DND-41 (cell line): ENCODE measurements around the gene BIRC6.
"Not testable (repeated sequence)": the region's sequence is repeated elsewhere in the genome, so short reads cannot be mapped to it uniquely, and the experiment has no call there.

Experiments used
- ATAC-seq: fragments of 200-7000 bp; cut with Tn5 transposase; 3 replicates; pipeline ENCODE4 v1.9.1; 2021; ENCODE audit warnings: low read depth; ENCODE audit not compliant: insufficient read depth
- DNase-seq: peaks from one replicate; pipeline ENCODE4 v3.0.0-alpha.2; 2020
- H2AFZ ChIP-seq: 2 replicates; pipeline ENCODE4 v1.6.0; 2012; ENCODE audit warnings: low read depth, low read length
- H3K27ac ChIP-seq: 2 replicates; pipeline ENCODE4 v1.5.1; 2012; ENCODE audit warnings: low read length, inconsistent platforms
- H3K27me3 ChIP-seq: fragments of 200-600 bp; sonication (generic); 2 replicates; pipeline ENCODE4 v1.6.0; 2012; ENCODE audit warnings: low read length, mild to moderate bottlenecking, inconsistent platforms; ENCODE audit not compliant: insufficient read depth, poor library complexity
- H3K36me3 ChIP-seq: 2 replicates; pipeline ENCODE4 v1.5.1; 2012; ENCODE audit warnings: low read length, inconsistent platforms; ENCODE audit not compliant: insufficient read depth
- H3K4me1 ChIP-seq: 2 replicates; pipeline ENCODE4 v1.5.1; 2012; ENCODE audit warnings: mild to moderate bottlenecking, low read length; ENCODE audit not compliant: insufficient read depth
- H3K4me2 ChIP-seq: 2 replicates; pipeline ENCODE4 v1.6.0; 2012; ENCODE audit warnings: mild to moderate bottlenecking, moderate library complexity, low read length, inconsistent platforms; ENCODE audit not compliant: insufficient read depth
- H3K4me3 ChIP-seq, 2 experiments: fragments of 200-600 bp in 1 of 2; shearing (Covaris generic) in 1 of 2; 2 replicates each; pipeline ENCODE4 v1.5.1; 2012 to 2016; ENCODE audit warnings: inconsistent platforms in 2 of 2, low read length in 2 of 2, mild to moderate bottlenecking in 2 of 2, low read depth in 1 of 2, moderate library complexity in 1 of 2
- H3K79me2 ChIP-seq: 2 replicates; pipeline ENCODE4 v1.6.0; 2012; ENCODE audit warnings: low read length, inconsistent platforms; ENCODE audit not compliant: insufficient read depth
- H3K9ac ChIP-seq: 2 replicates; pipeline ENCODE4 v1.6.0; 2012; ENCODE audit warnings: low read depth, mild to moderate bottlenecking, inconsistent platforms, low read length, moderate library complexity
- H3K9me3 ChIP-seq: 2 replicates; pipeline ENCODE4 v1.5.1; 2012; ENCODE audit warnings: low read length, moderate library complexity, mild to moderate bottlenecking, inconsistent platforms; ENCODE audit not compliant: insufficient read depth, severe bottlenecking
- H4K20me1 ChIP-seq: 2 replicates; pipeline ENCODE4 v1.6.0; 2012; ENCODE audit warnings: low read length; ENCODE audit not compliant: insufficient read depth
- EZH2 ChIP-seq: IDR thresholded peaks from 3 replicates; pipeline ENCODE4 v1.6.1; 2012; ENCODE audit warnings: borderline replicate concordance, low read depth, mild to moderate bottlenecking, moderate library complexity, low read length, inconsistent platforms; ENCODE audit not compliant: severe bottlenecking
- TF ChIP-seq, protein P1 (sequence below): IDR thresholded peaks from 2 replicates; pipeline ENCODE4 v1.5.1; 2012; ENCODE audit warnings: borderline replicate concordance, low read length, moderate library complexity, mild to moderate bottlenecking; ENCODE audit not compliant: poor library complexity, severe bottlenecking; ENCODE audit errors: extremely low read depth

BIRC6 gene

DNA sequence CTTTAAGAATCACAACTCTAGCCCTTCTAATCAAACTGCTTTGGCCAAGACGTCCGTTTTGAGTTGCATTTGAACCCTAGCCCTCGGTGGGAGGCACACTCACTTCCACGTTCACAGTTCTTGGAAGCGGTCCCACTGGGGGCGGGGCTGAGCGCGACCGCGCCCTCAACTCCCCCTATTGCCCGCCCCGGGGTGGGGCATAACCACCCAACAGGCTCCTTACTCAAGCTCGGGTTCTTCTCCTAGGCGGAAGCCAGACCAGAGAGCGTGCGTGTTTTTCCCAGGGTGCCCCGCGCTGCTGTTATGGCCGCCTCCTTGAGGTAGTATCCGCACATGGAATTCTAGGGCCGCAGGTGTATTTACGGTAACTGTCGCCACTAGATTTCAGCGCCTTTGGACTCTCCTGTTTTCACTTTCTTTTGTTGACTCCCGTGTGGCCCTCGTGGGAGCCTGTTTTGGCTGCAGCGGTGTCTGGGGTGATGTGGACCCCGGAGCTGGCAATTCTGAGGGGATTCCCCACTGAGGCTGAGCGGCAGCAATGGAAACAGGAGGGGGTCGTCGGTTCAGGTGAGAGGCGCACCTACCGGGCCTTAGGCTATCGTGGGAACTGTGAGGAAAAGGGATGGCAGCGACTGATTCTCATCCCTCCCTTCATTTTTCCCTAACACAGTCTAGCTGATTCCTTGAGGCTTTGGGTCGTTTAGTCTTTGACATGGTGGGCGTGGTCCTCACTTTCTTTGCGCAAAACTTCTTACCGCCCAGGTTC, 271.2 kb downstream of the BIRC6 start, which contains the start of gene TTC27:
TTC27 (plus strand) TSS at position 237 of the 766 bp plus-strand sequence; CDS start at position 480, 243 bp downstream.
- H3K79me2 ChIP-seq, result peaks cover 20% of the 10 kb centered on the region
- DNase-seq, result peak; percentile 96
- peak within 1 kb of the TSS; percentile 72 for H3K27ac ChIP-seq
- H3K4me2 ChIP-seq, result peak within 1 kb of the TSS; percentile 71
- ATAC-seq, result peak; percentile 100
- H3K27me3 ChIP-seq, result no peaks in the 10 kb centered on the region
- H3K4me1 ChIP-seq, result peaks cover 20% of the 10 kb centered on the region
- TF ChIP-seq EZH2, result no peak
- TF ChIP-seq, protein P1, sequence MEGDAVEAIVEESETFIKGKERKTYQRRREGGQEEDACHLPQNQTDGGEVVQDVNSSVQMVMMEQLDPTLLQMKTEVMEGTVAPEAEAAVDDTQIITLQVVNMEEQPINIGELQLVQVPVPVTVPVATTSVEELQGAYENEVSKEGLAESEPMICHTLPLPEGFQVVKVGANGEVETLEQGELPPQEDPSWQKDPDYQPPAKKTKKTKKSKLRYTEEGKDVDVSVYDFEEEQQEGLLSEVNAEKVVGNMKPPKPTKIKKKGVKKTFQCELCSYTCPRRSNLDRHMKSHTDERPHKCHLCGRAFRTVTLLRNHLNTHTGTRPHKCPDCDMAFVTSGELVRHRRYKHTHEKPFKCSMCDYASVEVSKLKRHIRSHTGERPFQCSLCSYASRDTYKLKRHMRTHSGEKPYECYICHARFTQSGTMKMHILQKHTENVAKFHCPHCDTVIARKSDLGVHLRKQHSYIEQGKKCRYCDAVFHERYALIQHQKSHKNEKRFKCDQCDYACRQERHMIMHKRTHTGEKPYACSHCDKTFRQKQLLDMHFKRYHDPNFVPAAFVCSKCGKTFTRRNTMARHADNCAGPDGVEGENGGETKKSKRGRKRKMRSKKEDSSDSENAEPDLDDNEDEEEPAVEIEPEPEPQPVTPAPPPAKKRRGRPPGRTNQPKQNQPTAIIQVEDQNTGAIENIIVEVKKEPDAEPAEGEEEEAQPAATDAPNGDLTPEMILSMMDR, result no peak
- no peaks in the 10 kb centered on the region for H3K9me3 ChIP-seq
- peak within 1 kb of the TSS; percentile 98 for H2AFZ ChIP-seq
- H3K36me3 ChIP-seq, result peaks cover 20% of the 10 kb centered on the region; the same call in 1 of the 2 replicates
- H3K9ac ChIP-seq, result peak within 1 kb of the TSS; percentile 66
- H3K4me3 ChIP-seq, result peak within 1 kb of the TSS; percentile 67 to 97; a peak in 3 of 4 replicates
- H4K20me1 ChIP-seq, result no peaks in the 10 kb centered on the region

DNA sequence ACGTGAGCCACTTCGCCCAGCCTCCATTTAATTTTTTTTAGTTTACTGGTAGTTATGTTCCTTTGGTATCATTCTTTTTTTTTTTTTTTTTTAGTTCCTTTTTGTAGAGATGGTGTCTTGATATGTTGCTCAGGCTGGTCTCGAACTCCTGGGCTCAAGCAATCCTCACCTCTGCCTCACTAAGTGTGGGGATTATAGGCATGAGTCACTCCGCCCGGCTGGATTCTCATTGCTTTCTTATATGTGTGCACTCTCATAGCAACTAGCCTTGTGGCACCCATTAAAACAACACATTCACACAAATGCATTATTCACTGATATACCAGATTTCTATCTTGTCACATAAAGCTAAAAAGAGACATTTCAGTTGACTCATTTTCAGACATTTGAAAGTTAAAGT, 275.3 kb downstream of the BIRC6 start:
- H3K36me3 ChIP-seq, result peaks cover 47% of the 10 kb centered on the region
- H3K4me3 ChIP-seq, result no peak overlapping the region
- peaks cover 20% of the 10 kb centered on the region for H3K4me1 ChIP-seq
- H2AFZ ChIP-seq, result no peak overlapping the region
- H4K20me1 ChIP-seq, result no peaks in the 10 kb centered on the region
- peak overlapping the region; percentile 8; the same call in 1 of the 2 replicates for H3K4me2 ChIP-seq
- DNase-seq, result no peak
- no peaks in the 10 kb centered on the region for H3K9me3 ChIP-seq
- H3K27me3 ChIP-seq, result no peaks in the 10 kb centered on the region
- H3K9ac ChIP-seq, result no peak overlapping the region
- no peak for ATAC-seq
- TF ChIP-seq, protein P1, result no peak
- no peak for TF ChIP-seq EZH2
- H3K79me2 ChIP-seq, result peaks cover 20% of the 10 kb centered on the region
- no peak overlapping the region for H3K27ac ChIP-seq

DNA sequence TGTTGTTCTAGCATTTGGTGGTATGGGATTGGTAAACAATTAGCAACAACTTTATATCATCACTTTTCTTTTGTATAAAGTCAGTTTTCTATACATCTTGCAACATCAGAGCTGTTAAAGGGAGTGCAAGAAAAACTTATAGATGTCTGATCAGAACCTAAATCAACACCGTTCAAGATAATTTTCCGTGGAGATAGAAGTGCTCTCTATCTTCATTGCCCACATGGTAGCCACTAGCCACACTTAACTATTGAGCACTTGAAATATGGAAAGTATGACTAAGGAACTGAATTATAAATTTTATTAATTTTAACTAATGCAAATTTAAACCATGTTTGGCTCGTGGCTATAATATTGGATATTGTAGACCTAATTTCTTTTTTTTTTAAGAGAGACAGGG, 276.2 kb downstream of the BIRC6 start:
- H3K79me2 ChIP-seq, result peaks cover 19% of the 10 kb centered on the region
- H3K4me1 ChIP-seq, result peaks cover 15% of the 10 kb centered on the region
- no peak overlapping the region for H3K4me2 ChIP-seq
- ATAC-seq (no peak), DNase-seq (no peak)
- no peaks in the 10 kb centered on the region for H3K9me3 ChIP-seq
- H2AFZ ChIP-seq, result no peak overlapping the region
- H3K36me3 ChIP-seq, result peaks cover 53% of the 10 kb centered on the region
- no peak overlapping the region for H3K4me3 ChIP-seq
- H4K20me1 ChIP-seq, result no peaks in the 10 kb centered on the region
- no peak for TF ChIP-seq EZH2
- TF ChIP-seq, protein P1, result no peak
- H3K27ac ChIP-seq, result no peak overlapping the region
- H3K27me3 ChIP-seq, result no peaks in the 10 kb centered on the region
- no peak overlapping the region for H3K9ac ChIP-seq

DNA sequence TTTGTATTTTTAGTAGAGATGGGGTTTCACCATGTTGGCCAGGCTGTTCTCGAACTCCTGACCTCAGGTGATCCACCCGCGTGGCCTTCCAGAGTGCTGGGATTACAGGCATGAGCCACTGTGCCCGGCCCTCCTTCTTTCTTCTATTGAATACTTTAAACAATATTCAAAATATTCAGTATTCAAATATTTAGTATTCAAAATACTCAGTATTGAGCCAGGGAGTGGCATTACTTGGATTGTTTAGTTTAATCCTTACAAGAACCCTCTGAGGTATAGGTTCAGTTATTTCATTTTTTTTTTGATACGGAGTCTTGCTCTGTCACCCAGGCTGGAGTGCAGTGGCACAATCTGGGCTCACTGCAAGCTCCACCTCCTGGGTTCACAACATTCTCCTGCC, 281.7 kb downstream of the BIRC6 start:
- H4K20me1 ChIP-seq, H3K79me2 ChIP-seq, H3K4me2 ChIP-seq, ATAC-seq, H3K9ac ChIP-seq, H3K4me1 ChIP-seq, H2AFZ ChIP-seq, H3K9me3 ChIP-seq, H3K27ac ChIP-seq, H3K4me3 ChIP-seq, DNase-seq, H3K27me3 ChIP-seq: not testable (repeated sequence)
- peaks cover 71% of the 10 kb centered on the region for H3K36me3 ChIP-seq
